RKO (cell line): ENCODE results near the gene MILR1.
"Not testable (repeated sequence)": the region's sequence is repeated elsewhere in the genome, so short reads cannot be mapped to it uniquely, and the experiment has no call there.

Experiments
- DNase-seq: peaks from one replicate; pipeline ENCODE4 v3.0.0-alpha.2; 2016; ENCODE audit warnings: low spot score

MILR1 gene, protein sequence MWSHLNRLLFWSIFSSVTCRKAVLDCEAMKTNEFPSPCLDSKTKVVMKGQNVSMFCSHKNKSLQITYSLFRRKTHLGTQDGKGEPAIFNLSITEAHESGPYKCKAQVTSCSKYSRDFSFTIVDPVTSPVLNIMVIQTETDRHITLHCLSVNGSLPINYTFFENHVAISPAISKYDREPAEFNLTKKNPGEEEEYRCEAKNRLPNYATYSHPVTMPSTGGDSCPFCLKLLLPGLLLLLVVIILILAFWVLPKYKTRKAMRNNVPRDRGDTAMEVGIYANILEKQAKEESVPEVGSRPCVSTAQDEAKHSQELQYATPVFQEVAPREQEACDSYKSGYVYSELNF

DNA sequence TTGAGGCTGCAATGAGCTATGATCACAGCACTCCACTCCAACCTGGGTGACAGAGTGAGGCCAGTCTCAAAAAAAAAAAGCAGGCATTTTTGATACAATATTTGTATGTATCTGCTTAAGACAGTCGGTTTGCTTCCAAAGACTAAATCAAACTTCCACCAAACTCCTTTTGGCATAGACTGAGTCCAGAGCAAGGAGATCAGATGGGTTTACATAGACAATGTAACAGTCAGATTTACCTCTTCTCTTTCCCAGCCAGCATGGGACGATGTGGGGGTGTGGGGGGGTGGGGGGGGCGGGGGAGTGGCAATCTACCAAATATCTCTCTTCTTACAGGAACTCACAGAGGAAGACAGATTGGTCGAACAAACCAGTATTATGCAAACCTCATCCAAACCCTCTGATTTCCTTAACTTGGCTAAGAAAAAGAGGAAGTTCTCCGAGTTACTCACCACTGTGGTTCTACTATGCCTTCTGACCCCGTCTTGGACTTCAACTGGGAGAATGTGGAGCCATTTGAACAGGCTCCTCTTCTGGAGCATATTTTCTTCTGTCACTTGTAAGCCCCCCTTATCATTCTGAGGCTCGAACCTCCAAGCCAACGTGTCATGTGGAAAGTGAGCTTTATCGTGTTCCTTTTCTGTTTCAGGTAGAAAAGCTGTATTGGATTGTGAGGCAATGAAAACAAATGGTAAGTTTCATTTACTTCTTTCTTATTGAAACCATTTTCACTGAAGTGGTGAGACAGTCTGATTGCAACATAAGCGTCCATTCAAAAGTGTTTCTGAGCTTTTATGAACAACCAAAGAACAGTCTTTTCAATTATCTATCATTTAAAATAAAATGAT is at the start of gene MILR1:
Gene MILR1, plus strand, starts transcription at position 451 of the 848 bp plus-strand sequence. Its CDS starts 54 bp downstream, at position 505.
- peak; percentile 63 for DNase-seq

DNA sequence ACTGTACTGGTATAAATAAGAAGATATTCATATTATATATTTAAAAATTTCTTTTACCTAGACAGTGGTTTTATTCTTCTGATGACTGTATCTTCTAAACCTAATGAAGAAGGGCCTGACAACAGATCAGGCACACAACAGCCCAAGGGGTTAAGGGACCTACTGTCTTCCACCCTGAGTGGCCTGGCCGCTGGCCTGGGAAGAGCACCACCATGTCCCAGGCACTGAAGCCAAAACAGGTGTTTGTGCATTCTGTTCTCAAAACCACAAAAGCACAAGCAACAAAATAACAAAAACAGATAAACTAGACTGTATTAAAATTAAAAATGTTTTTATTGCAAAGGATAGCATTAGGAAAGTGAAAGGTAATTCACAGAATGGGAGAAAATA is 49.2 kb upstream of the MILR1 start:
- no peak for DNase-seq

DNA sequence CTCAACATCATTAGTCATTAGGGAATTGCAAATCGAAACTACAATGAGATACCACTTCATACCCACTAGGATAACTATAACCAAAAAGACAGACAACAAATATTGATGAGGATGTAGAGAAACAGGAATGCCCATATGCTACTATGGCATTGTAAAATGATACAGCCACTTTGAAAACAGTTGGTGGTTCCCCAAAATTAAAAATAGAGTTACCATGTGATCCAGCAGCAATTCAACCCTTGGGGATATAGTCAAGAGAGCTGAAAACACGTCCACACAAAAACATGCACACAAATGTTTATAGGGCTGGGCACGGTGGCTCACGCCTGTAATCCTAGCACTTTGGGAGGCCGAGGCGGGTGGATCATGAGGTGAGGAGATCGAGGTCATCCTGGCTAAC is 48.3 kb upstream of the MILR1 start:
- no peak for DNase-seq

DNA sequence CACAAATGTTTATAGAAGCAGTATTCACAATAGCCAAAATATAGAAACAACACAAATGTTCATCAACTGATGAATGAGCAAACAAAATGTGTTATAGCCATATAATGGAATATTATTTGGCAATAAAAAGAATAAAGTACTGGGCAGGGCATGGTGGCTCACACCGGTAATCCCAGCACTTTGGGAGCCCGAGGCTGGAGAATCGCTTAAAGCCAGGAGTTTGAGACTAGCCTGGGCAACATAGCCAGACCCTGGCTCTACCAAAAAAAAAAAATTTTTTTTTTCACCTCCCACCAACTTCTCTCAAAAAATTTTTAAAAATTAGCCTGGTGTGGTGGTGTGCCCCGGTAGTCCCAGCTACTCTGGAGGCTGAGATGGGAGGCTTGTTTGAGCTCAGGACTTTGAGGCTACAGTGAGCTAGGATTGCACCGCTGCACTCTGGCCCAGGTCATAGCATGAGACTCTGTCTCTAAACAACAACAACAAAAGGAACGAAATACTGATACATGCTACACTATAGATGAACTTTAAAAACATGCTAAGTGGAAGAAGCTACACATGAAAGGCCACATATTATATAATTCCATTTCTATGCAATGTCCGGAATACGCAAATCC is 47.6 kb upstream of the MILR1 start:
- DNase-seq = no peak

DNA sequence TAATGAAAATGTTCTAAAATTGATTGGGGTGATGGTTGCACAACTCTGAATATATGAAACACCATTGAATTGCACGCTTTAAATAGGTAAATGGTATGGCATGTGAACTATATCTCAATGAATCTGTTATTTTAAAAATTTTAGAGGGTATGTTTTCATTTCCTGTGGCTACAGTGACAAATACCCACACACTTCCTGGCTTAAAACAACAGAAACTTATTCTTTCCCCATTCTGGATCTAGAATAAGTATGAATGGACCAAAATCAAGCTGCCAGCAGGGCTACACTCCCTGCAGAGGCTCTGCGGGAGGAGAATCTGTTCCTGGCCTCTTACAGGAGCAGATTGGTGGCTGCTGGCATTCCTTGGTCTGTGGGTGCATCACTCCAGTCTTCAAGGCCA is 47.0 kb upstream of the MILR1 start:
- DNase-seq = no peak

DNA sequence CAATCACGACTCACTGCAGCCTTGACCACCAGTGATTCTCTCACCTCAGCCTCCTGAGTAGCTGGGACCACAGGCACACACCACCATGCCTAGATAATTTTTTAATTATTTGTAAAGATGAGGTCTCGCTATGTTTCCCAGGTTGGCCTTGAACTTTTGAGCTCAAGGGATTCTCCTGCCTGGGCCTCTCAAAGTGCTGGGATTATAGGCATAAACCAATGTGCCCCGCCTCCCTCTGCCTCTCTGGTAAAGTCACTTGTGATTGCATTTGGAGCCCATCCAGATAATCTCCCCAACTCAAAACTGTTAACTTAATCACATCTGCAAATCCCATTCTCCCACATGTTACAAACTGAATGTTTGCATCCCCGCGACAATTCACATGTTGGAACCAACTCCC is 46.4 kb upstream of the MILR1 start:
- no peak for DNase-seq

DNA sequence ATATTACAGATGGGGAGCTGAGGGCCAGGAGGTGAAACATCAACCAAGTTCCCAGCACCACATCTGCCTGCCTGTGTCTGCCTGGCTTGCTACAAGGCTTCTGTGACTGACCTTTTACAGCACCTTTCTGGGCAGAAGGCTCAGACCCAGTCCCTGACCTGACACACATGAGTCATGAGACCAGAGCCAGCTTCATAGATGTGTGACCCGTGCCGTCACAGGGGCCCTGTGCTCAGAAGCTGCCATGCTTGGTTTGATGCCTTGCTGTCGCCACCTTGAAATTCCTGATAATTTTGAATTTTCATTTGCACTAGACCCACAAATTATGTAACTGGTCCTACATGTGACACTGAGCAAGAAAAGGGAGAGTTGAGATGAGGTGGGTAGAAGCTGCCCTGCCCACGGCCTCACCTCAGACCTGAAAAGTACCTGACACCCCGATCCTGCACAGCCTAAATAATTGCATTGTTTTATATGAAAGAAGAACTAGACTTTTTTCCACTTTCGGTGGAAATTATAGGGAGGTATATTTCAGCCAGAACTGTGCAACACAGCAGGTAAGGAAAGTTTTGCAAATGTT is 44.9 kb upstream of the MILR1 start:
- no peak for DNase-seq

DNA sequence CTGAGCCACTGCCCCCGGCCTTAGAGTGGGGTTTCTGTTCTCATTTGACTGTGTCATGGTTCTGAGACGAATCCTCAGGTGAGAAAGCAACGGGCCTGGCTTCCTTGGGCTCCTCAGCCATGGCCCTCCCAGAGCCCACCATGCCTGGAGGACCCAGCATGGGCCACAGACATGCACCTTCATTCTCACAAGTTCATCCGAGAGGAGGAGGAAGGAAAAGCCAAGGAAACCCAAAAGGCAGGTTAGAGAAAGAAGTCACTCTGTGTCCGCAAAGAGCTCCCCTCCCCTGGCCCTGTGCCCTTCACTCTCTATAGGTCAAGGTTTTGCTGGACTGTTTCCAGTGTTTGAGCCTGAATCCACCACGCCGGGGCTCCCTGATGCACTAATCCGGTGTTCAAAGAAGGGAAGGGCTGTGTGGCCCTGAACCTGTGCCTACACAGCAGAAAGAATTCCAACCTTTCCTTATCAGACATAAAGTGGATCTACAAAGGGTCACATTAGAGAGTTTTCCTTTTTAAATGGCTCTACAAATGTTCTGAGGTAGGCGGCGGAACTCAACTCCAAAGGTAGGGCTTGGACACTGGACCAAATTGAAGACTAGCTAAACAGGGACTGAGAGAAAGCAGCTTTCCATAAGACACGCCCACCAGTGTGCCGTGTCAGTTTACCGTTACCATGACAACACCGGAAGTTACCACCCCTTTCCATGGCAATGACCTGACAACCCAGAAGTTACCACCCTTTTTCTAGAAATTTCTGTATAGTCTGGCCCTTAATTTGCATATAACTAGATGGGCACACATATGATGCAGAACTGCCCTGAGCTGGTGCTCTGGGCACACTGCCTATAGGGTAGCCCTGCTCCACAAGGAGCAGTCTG is 42.4 kb upstream of the MILR1 start:
- DNase-seq = peak; percentile 35

DNA sequence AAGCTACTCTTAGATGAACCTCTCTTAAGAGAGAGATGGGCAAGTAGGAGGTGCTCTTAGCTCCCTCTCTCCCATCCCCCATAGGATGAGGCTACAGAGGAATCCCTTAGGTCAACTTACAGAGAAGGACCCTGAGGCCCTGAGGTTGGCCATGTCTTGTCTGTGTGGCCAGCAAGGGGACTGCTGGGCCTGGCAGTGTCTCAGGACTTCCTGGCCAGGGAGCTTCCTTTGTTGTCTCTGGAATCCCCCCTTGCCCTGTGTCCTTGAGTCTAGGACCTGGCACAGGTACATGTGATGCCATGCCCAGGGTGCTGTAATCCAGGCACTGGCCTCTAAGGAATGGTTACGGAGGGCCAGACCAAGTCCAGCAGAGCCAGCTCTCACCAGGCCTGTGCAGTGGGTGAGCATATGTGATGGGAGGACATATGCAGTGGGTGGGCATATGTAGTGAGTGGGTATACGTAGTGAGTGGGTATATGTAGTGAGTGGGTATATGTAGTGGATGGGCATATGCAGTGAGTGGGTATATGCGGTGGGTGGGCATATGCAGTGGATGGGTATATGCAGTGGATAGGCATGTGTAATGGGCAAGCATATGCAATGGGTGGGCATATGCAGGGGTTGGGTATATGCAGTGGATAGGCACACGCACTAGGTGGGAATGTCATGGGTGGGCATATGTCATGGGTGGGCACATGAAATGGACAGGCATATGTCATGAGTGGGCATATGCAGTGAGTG is 38.0 kb upstream of the MILR1 start:
- no peak for DNase-seq

DNA sequence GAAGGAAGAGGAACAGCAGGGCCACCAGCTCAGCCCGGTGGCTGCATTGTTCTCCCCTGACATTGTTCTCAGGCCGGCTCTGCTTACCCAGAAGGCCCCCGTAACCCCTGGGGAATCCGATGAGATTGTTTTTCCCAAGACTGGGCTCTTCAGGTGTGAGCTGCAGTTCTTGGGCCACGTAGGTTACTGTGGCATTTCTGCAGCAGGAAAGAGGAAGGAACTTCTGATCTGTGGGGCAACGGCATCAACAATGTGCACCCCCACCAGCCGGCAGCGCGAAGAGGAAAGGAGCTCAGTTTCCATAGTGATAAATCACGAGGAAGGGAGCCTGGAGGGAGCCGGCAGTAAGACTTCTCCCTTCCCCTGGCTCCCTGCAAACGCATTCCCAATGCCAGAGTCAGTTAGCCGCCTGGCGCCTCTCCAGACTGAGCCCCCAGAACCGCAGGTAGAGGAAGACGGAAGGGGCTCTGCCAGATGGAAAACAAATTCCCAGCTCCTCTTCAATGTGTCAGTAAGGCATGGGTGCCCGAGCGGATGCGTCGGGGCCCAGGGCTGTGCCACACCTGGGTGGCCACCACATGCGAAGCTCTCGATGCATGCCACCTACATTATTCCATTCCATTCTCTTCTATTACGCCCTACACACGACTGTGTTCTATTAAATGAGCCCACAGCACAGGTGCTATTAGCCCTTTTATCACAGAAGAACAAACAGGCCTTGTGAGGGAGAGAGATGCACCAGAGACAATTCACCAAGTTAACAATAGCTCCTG is 36.7 kb upstream of the MILR1 start:
- no peak for DNase-seq

DNA sequence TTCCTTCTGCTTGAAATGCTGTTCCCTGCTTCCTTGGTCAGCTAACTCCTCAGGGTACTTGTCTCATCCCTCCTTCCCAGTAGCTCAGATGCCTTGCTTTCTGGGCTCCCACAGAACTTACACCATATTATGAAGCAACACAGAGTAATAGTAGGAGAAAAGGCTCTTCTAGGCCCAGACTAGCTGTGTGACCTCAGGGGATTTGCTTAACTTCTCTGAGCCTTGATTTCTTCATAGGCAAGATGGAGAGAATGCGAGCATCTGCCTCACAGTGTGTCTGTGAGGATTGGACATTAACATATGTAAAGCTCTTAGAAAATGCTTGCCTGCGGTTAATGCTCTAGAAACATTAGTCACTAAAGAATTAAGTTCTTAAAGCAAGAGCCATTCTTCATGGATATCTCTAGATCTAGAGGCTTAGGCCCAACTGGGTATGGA is 36.0 kb upstream of the MILR1 start:
- no peak for DNase-seq

DNA sequence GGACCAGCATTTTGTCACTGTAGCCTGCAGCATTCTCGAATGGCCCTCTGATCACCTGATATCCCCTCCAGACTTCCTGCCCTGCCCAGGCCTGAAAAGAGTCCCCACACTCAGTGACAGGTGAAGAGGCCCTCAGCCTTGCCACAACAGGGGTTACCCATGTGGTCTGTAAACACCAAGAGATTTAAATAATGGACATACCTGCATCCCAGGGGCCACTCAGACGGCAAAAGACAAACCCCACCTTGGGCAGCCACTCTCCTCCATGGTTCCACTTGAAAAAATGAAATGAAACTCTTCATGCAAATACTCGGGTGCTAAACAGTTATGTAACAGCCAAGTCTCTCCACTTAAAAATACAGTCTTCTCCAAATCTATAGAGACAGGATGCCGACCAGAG is 35.4 kb upstream of the MILR1 start:
- DNase-seq = no peak

DNA sequence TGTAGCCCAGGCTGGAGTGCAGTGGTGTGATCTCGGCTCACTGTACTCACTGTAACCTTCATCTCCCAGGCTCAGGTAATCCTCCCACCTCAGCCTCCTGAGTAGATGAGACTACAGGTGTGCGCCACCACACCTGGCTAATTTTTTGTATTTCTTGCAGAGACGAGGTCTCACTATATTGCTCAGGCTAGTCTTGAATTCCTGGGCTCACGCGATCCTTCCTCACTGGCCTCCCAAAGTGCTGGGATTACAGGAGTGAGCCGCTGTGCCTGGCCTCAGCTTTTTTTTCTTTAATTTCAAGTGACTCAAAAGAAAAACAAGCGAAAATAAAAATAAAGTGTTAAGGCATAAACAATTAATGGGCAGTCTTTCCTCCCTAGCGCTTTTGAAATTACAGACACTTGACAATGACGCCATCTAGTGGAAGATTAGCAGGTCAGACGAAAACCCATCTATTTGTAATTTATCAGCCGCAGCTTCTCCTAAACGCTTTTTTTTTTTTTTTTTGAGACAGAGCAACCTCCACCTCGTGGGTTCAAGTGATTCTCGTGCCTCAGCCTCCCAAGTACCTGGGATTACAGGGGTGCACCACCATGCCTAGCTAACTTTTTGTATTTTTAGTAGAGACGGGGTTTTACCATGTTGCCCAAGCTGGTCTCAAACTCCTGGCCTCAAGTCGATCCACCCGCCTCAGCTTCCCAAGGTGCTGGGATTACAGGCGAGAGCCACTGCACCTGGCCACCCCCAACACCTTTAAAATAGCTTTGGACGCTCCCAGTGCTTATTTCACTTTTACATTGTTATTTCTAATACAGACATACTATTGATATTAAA is 30.2 kb upstream of the MILR1 start:
- peak; percentile 79 for DNase-seq

DNA sequence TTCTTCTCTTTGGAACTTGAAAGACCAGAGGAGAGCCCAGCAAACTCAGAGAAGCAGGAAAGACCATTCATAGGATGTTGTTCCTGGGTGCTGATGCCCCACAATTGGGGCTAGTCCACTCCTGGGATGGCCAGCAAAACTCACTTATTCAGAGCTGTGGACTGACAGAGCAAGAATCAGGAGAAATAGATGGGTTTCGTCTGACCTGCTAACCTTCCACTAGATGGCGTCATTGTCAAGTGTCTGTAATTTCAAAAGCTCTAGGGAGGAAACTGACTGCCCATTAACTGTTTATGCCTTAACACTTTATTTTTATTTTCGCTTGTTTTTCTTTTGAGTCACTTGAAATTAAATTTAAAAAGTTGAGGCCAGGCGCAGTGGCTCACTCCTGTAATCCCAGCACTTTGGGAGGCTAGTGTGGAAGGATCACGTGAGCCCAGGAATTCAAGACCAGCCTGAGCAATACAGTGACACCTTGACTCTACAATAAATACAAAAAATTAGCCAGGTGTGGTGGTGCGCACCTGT is 28.7 kb upstream of the MILR1 start:
- DNase-seq = peak; percentile 86

DNA sequence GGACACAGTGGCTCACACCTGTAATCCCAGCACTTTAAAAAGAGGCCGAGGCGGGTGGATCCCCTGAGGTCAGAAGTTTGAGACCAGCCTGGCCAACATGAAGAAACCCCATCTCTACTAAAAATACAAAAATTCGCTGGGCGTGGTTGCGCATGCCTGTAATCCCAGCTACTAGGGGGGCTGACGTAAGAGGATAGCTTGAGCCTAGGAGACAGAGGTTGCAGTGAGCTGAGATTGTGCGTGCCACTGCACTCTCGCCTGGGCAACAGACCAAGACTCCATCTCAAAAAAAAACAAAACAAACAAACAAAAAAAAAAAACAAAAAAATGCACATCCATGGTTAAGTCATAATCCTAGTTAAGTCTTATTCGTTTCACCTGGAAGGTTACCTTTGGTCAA is 26.8 kb upstream of the MILR1 start:
- not testable (repeated sequence) for DNase-seq

DNA sequence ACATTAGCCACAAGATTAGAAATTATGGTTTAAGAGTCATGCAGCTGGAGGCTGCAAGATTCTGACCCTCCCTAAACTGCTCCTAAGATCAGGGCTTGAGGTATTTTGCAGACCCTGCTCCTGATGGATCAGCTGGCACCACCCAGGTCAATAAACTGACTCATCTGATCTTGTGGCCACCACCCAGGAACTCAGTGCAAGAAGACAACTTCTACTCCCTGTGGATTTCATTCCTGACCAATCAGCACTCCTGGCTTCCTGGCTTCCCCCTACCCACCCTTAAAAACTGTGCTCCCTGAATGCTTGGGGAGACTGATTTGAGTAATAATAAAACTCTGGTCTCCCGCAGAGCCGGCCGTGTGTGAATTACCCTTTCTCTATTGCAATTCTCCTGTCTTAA is 25.0 kb upstream of the MILR1 start:
- DNase-seq = no peak

DNA sequence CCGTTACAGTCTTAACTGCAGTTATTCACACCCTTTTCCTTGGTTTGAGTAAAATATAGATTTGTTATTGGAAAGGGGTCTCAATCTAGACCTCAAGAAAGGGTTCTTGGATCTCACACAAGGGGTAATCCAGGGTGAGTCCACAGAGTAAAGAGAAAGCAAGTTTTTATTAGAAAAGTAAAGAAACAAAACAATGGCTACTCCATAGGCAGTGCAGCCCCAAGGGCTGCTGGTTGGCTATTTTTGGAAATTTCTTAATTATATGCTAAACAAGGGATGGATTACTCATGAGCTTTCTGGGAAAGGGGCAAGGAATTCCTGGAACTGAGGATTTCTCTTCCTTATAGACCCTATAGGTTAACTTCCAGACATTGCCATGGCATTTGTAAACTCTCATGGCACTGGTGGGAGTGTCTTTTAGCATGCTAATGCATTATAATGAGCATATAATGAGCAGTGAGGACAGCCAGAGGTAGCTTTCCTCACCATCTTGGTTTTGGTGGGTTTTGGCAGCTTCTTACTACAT is 24.5 kb upstream of the MILR1 start:
- no peak for DNase-seq

DNA sequence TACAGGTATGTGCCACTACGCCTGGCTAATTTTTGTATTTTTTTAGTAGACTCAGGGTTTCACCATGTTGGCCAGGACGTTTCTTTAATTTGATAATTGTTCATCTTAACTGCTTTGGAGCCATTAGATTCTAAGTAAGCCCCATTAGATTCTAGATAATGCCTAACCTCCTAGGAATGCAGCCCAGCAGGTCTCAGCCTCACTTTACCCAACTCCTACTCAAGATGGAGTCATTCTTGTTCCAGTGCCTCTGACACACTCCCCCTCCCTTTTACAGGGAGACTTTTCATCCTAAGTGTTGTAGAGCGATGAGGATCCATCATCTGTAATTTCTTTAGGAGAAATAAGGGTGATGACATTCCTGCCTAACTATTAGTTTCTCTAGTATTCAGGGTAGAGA is 23.7 kb upstream of the MILR1 start:
- DNase-seq = no peak

DNA sequence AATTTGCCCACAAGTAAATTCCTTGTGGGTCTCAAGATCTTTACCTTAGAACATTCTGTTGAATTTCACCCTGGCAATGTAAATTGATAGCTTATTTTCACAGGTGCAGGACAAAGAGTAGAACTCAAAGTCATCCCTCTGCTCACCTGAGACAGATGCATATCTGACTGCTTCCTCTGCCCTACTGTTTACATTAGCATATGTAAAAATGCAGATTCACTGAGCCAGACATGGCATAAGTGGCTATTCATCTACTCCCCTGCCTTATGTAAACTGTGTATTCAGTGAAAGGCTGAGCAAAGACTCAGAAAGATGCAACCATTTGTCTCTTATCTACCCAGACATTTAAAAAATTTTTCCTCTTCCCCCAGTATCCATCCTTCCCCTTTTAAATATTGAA is 22.3 kb upstream of the MILR1 start:
- DNase-seq = no peak
